SH-SY5Y (cell line): ENCODE results near the gene PTHLH.

Experiments used
- GATA2 ChIP-seq: IDR thresholded peaks from 2 replicates; pipeline ENCODE4 v1.6.1; 2011; ENCODE audit warnings: mild to moderate bottlenecking, low read depth, low read length
- GATA3 ChIP-seq: IDR thresholded peaks from 2 replicates; pipeline ENCODE4 v1.6.1; 2011; ENCODE audit warnings: low read depth, mild to moderate bottlenecking, low read length, moderate library complexity

DNA sequence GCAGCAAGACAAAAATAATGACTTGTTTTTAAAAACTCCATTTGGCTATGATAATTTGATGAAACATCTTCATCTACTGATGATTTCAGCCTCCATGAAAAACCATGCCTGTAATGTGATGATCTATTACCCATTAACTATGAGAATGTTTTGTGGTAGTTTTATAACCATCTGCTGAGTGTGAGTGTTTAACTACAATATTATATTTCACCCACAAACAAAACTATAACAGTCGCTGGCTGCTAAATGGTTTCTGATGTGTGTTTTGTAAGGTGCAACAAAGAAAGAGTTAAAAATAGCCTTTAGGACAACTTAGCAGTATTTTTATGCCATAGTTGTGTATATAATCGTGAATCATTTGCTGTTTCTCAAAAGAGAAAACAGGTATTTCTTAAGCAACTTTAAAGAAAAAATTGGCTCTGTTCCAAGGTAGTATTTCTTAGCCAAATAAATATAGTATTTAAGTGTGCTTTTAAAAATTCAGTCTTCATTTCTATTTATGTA lies 4.9 kb downstream of the PTHLH start:
- no peak for TF ChIP-seq GATA2
- no peak for TF ChIP-seq GATA3
